CD14-positive monocyte (primary cell): ENCODE results near the gene STXBP4. TPM values are rescaled to one million over a fixed set of nuclear protein-coding genes. Genes with fewer than 3 reads are reported as not detected.

Source experiments
- DNase-seq, 3 donors: peaks; one replicate each; pipeline ENCODE4 v3.0.0-alpha.2; 2011 to 2022
- H2AFZ ChIP-seq: 2 replicates; pipeline ENCODE4 v1.6.0; 2012; ENCODE audit warnings: mild to moderate bottlenecking, low read depth, low read length, inconsistent platforms; ENCODE audit not compliant: insufficient read depth, poor library complexity, severe bottlenecking
- H3K27ac ChIP-seq, 2 donors: 1 replicate in 1 of 2; 2 replicates in 1 of 2; pipeline ENCODE4 v1.5.1; 2012 to 2013; ENCODE audit warnings: low read length in 2 of 2, control low read depth in 1 of 2, inconsistent platforms in 1 of 2, low read depth in 1 of 2, mild to moderate bottlenecking in 1 of 2
- H3K27me3 ChIP-seq, 2 donors: one replicate each; pipeline versions ENCODE4 v1.6.0 to v1.6.1; 2011 to 2013; ENCODE audit warnings: low read length in 2 of 2; ENCODE audit not compliant: control insufficient read depth in 2 of 2, insufficient read depth in 2 of 2
- H3K36me3 ChIP-seq, 2 donors: replicated peaks in 1 of 2; 1 replicate in 1 of 2; 2 replicates in 1 of 2; pipeline versions ENCODE4 v1.5.1 to v1.6.1; 2012 to 2013; ENCODE audit warnings: low read length in 2 of 2, control low read depth in 1 of 2, inconsistent platforms in 1 of 2, mild to moderate bottlenecking in 1 of 2; ENCODE audit not compliant: insufficient read depth in 2 of 2, control insufficient read depth in 1 of 2
- H3K4me1 ChIP-seq, 2 donors: 1 replicate in 1 of 2; 2 replicates in 1 of 2; pipeline versions ENCODE4 v1.5.1 to v1.6.1; 2012 to 2013; ENCODE audit warnings: low read length in 2 of 2, control low read depth in 1 of 2, inconsistent platforms in 1 of 2, mild to moderate bottlenecking in 1 of 2, moderate library complexity in 1 of 2; ENCODE audit not compliant: insufficient read depth in 2 of 2, control insufficient read depth in 1 of 2
- H3K4me2 ChIP-seq: replicated peaks from 2 replicates; pipeline ENCODE3; 2012; ENCODE audit warnings: low read length, moderate library complexity, mild to moderate bottlenecking; ENCODE audit not compliant: poor library complexity, severe bottlenecking; ENCODE audit errors: extremely low read depth
- H3K4me3 ChIP-seq, 3 experiments: fragments of 200-600 bp in 1 of 3; sonication (generic) in 1 of 3; replicated peaks in 1 of 3; 1 replicate in 2 of 3; 2 replicates in 1 of 3; pipeline ENCODE4 v1.5.1; 2011 to 2013; ENCODE audit warnings: low read length in 3 of 3, mild to moderate bottlenecking in 3 of 3, control low read depth in 2 of 3, low read depth in 2 of 3, inconsistent platforms in 1 of 3, moderate library complexity in 1 of 3
- H3K79me2 ChIP-seq: 2 replicates; pipeline ENCODE4 v1.6.0; 2012; ENCODE audit warnings: mild to moderate bottlenecking, control low read depth, inconsistent platforms, low read length, moderate library complexity; ENCODE audit not compliant: insufficient read depth
- H3K9ac ChIP-seq: 2 replicates; pipeline ENCODE4 v1.6.0; 2017; ENCODE audit warnings: low read length, mild to moderate bottlenecking; ENCODE audit not compliant: insufficient read depth, poor library complexity, severe bottlenecking
- H3K9me3 ChIP-seq, 2 donors: replicated peaks in 1 of 2; 1 replicate in 1 of 2; 2 replicates in 1 of 2; pipeline versions ENCODE4 v1.5.1 to v1.6.1; 2012 to 2013; ENCODE audit warnings: low read length in 2 of 2, control low read depth in 1 of 2; ENCODE audit not compliant: control insufficient read depth in 1 of 2, insufficient read depth in 1 of 2
- H4K20me1 ChIP-seq: 2 replicates; pipeline ENCODE4 v1.6.0; 2012; ENCODE audit warnings: mild to moderate bottlenecking, low read length, control low read depth, moderate library complexity; ENCODE audit not compliant: insufficient read depth
- H3K27ac Mint-ChIP-seq, 7 donors: one replicate each; pipeline ENCODE4 v1.8.0; 2020; ENCODE audit warnings: mild to moderate bottlenecking in 7 of 7, mixed read lengths in 7 of 7, moderate library complexity in 6 of 7, inconsistent platforms in 2 of 7
- H3K27me3 Mint-ChIP-seq, 3 donors: one replicate each; pipeline ENCODE4 v1.8.0; 2021 to 2022; ENCODE audit warnings: low read depth in 3 of 3, mild to moderate bottlenecking in 3 of 3, mixed read lengths in 3 of 3, moderate library complexity in 3 of 3, inconsistent platforms in 1 of 3
- H3K36me3 Mint-ChIP-seq, 2 donors: one replicate each; pipeline ENCODE4 v1.8.0; 2020; ENCODE audit warnings: mixed read lengths in 2 of 2, inconsistent platforms in 1 of 2, mild to moderate bottlenecking in 1 of 2
- H3K4me1 Mint-ChIP-seq: one replicate; pipeline ENCODE4 v1.8.0; 2020; ENCODE audit warnings: mild to moderate bottlenecking, mixed read lengths
- H3K4me3 Mint-ChIP-seq, 2 donors: one replicate each; pipeline ENCODE4 v1.8.0; 2020; ENCODE audit warnings: mild to moderate bottlenecking in 2 of 2, mixed read lengths in 2 of 2, moderate library complexity in 1 of 2
- H3K9me3 Mint-ChIP-seq, 7 donors: one replicate each; pipeline ENCODE4 v1.8.0; 2020 to 2022; ENCODE audit warnings: mixed read lengths in 7 of 7, mild to moderate bottlenecking in 6 of 7, moderate library complexity in 6 of 7, inconsistent platforms in 2 of 7
- CTCF ChIP-seq: fragments of 200-600 bp; IDR thresholded peaks from one replicate; pipeline ENCODE4 v1.8.0; 2022; ENCODE audit warnings: antibody characterized with exemption, mild to moderate bottlenecking
- WGBS: methylation state at CpG from one replicate; pipeline ENCODE4 v1.1.5; 2013; ENCODE audit warnings: missing lambda C conversion rate; ENCODE audit not compliant: insufficient coverage; 5-methylcytosine and 5-hydroxymethylcytosine counted together
- intact Hi-C, 2 donors: fragments of 100-400 bp; cut with micrococcal nuclease; formaldehyde crosslinking; loops; one replicate each; pipeline versions ENCODE4 v1.15.0 to v1.15.1; 2023
- polyA plus RNA-seq, 3 donors: library from polyadenylated mRNA; depleted of rRNA in 1 of 3; unstranded in 2 of 3; stranded (reverse) in 1 of 3; fragments of 300-500 nt in 2 of 3; fragments of >200 nt in 1 of 3; fragmentation: Illumina TruSeq in 2 of 3; gene quantifications; 1 replicate in 2 of 3; 2 replicates in 1 of 3; pipeline ENCODE4 v1.2.3, GENCODE V29; 2012 to 2021

The STXBP4 gene
- polyA plus RNA-seq, 3 donors, result 0.27 to 1.8 (median 0.44) TPM

GRCh38 chr17:55053855-55054254, 85.3 kb downstream of the STXBP4 start:
- H3K27me3 Mint-ChIP-seq, result no peaks in the 10 kb centered on the region
- no peaks in the 10 kb centered on the region for H3K27me3 ChIP-seq
- intact Hi-C loops, result no loop called here
- no peaks in the 10 kb centered on the region for H3K4me1 ChIP-seq
- H3K27ac Mint-ChIP-seq, result no peak overlapping the region
- H2AFZ ChIP-seq, result no peak overlapping the region
- DNase-seq, result no peak
- H3K4me1 Mint-ChIP-seq, result no peaks in the 10 kb centered on the region
- no peaks in the 10 kb centered on the region for H3K36me3 ChIP-seq
- no peak overlapping the region for H3K4me3 ChIP-seq
- H3K4me2 ChIP-seq, result no peak overlapping the region
- H3K27ac ChIP-seq, result no peak overlapping the region
- peaks cover 0 to 3% (median 0%) of the 10 kb centered on the region in 7 donors for H3K9me3 Mint-ChIP-seq
- no peaks in the 10 kb centered on the region for H4K20me1 ChIP-seq
- no peaks in the 10 kb centered on the region for H3K79me2 ChIP-seq
- H3K4me3 Mint-ChIP-seq, result no peak overlapping the region
- H3K9me3 ChIP-seq, result no peaks in the 10 kb centered on the region
- no CpG with 5 or more reads among the region's 1 CpG for WGBS
- H3K9ac ChIP-seq, result no peak overlapping the region
- TF ChIP-seq CTCF, result peak; percentile 12
- no peaks in the 10 kb centered on the region for H3K36me3 Mint-ChIP-seq

DNA sequence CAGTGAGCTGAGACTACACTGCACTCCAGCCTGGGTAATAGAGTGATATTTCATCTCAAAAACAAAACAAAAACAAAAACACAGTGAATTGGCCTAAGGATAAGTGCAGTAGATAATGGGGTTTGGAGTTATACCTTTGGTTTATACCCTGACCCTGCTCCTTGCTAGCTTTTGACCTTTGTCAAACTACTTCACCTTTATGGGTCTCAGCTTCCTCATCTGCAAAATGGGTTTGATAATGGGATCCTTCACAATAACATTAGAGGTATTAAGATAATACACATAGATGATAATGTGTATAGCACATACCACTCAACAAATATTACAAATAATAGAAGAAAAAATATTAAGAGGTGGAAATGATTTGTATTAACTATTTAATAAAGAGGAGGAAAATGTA, 85.9 kb downstream of the STXBP4 start:
- no peak overlapping the region for H3K4me2 ChIP-seq
- H3K4me3 Mint-ChIP-seq, result no peak overlapping the region
- H3K27ac Mint-ChIP-seq, result peak overlapping the region in 1 of 7 donors; percentile 30
- no peaks in the 10 kb centered on the region for H3K36me3 ChIP-seq
- TF ChIP-seq CTCF, result no peak
- H3K79me2 ChIP-seq, result no peaks in the 10 kb centered on the region
- no peak overlapping the region for H2AFZ ChIP-seq
- H3K4me1 ChIP-seq, result no peaks in the 10 kb centered on the region
- intact Hi-C loops, result no loop called here
- H3K9me3 Mint-ChIP-seq, result peaks cover 0 to 3% (median 0%) of the 10 kb centered on the region in 7 donors
- H3K9ac ChIP-seq, result no peak overlapping the region
- no peaks in the 10 kb centered on the region for H3K27me3 ChIP-seq
- no peaks in the 10 kb centered on the region for H3K4me1 Mint-ChIP-seq
- H4K20me1 ChIP-seq, result no peaks in the 10 kb centered on the region
- no peak overlapping the region for H3K27ac ChIP-seq
- H3K27me3 Mint-ChIP-seq, result no peaks in the 10 kb centered on the region
- H3K9me3 ChIP-seq, result no peaks in the 10 kb centered on the region
- DNase-seq, result no peak
- H3K36me3 Mint-ChIP-seq, result no peaks in the 10 kb centered on the region
- H3K4me3 ChIP-seq, result no peak overlapping the region
